ENCODE measurements around the gene RAPGEF4. TPM values are rescaled to one million over a fixed set of nuclear protein-coding genes. Genes with fewer than 3 reads are reported as not detected.

RAPGEF4 gene
- total RNA-seq, 1 experiment from 2014 or later: 0.59 TPM

DNA sequence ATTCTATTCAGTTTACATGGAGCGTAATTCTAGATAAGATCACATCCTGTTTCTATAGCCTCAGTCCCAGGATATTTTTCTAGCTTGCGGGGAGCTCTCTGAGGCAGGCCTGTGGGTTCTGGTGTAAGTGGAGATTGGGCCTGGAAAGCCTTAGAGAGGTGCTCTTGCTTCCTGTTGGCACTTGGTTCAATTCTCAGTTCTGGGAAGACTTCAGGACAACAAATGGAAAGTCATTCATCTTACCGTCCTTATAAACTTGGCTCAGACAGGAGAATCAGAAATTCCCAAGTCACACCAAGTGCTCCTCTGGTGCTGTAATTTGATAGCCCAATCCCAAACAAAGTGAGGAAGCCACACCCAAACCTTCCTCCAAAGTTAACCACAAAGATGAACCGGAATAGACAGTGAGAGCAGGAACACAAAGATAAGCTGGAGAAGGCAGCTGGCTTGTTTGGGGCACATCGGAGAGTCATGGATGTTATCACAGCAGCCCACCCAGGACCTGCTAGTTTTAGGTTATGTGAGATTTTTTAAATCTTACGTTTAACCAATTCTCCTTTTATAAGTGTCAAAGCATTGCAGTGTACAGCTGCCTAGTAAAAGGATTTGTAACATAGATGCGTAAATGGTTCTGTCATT is 195.7 kb downstream of the RAPGEF4 start:
- peak; percentile 53 for ATAC-seq
- H3K36me3 ChIP-seq (ENCODE audit: control insufficient read depth in 1 of 2, insufficient read depth in 2 of 2, low read length in 2 of 2): no peaks in the 10 kb centered on the region
- no peak overlapping the region for H3K9ac ChIP-seq (ENCODE audit: low read length)
- no peaks in the 10 kb centered on the region for H3K27me3 ChIP-seq (ENCODE audit: insufficient read depth, low read length)
- intact Hi-C loops (cut with micrococcal nuclease): no loop called here
- ChIA-PET CTCF (interaction anchor here (0.7 to 4.3 kb wide), 11 partner anchors 8 to 221 kb away, joined by 3 to 56 read pairs (median 4); no protein-coding TSS in a partner anchor), RAD21 (ENCODE audit: low non-redundant PET in 1 of 2, low total read pairs in 2 of 2, uncharacterized antibody in 2 of 2, unreplicated experiment in 2 of 2) (interaction anchor here (0.6 to 2.0 kb wide), 4 partner anchors 66 to 119 kb away, joined by 3 to 8 read pairs (median 4); no protein-coding TSS in a partner anchor), POLR2A (no interaction called here)
- no TSS peak for BruUV-seq (replicated peaks)
- no peak overlapping the region for H3K27ac ChIP-seq (ENCODE audit: low read depth, low read length)
- no peak for DNase-seq (ENCODE audit: low read depth, low spot score)
- H2AFZ ChIP-seq (ENCODE audit: low read depth, low read length, poor library complexity, severe bottlenecking): peak overlapping the region; percentile 88
- no peaks in the 10 kb centered on the region for H3K9me3 ChIP-seq (ENCODE audit: control insufficient read depth in 1 of 2, insufficient read depth in 1 of 2, low read depth in 1 of 2, low read length in 2 of 2)
- peak overlapping the region; percentile 29 for H3K4me2 ChIP-seq (ENCODE audit: low read length)
- H4K20me1 ChIP-seq (ENCODE audit: insufficient read depth): no peaks in the 10 kb centered on the region
- no peak overlapping the region for H3K4me3 ChIP-seq (replicated peaks in 1 of 2; ENCODE audit: low read depth in 1 of 2, low read length in 2 of 2)
- H3K4me1 ChIP-seq (ENCODE audit: control insufficient read depth in 1 of 2, insufficient read depth in 2 of 2, low read length in 2 of 2): peaks cover 2 to 6% of the 10 kb centered on the region in 2 experiments; a peak in 3 of 4 replicates
- no peaks in the 10 kb centered on the region for H3K79me2 ChIP-seq (ENCODE audit: insufficient read depth, low read length)
- no peak for TF ChIP-seq POLR2AphosphoS5 (IDR thresholded peaks at IDR 0.05; ENCODE audit: low read depth, low read length)
- TF ChIP-seq, protein P1, sequence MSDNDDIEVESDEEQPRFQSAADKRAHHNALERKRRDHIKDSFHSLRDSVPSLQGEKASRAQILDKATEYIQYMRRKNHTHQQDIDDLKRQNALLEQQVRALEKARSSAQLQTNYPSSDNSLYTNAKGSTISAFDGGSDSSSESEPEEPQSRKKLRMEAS (IDR thresholded peaks at IDR 0.05): no peak
- TF ChIP-seq YY1 (IDR thresholded peaks at IDR 0.05; ENCODE audit: extremely low read depth, insufficient replicate concordance, low read depth, low read length): no peak
- TF ChIP-seq ZFX (IDR thresholded peaks at IDR 0.05): no peak
- TF ChIP-seq, protein P2, sequence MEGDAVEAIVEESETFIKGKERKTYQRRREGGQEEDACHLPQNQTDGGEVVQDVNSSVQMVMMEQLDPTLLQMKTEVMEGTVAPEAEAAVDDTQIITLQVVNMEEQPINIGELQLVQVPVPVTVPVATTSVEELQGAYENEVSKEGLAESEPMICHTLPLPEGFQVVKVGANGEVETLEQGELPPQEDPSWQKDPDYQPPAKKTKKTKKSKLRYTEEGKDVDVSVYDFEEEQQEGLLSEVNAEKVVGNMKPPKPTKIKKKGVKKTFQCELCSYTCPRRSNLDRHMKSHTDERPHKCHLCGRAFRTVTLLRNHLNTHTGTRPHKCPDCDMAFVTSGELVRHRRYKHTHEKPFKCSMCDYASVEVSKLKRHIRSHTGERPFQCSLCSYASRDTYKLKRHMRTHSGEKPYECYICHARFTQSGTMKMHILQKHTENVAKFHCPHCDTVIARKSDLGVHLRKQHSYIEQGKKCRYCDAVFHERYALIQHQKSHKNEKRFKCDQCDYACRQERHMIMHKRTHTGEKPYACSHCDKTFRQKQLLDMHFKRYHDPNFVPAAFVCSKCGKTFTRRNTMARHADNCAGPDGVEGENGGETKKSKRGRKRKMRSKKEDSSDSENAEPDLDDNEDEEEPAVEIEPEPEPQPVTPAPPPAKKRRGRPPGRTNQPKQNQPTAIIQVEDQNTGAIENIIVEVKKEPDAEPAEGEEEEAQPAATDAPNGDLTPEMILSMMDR (IDR thresholded peaks at IDR 0.05 in 2 of 3, conservative IDR thresholded peaks at IDR 0.05 in 1 of 3; ENCODE audit: borderline replicate concordance in 1 of 3, insufficient read depth in 1 of 3, low read depth in 2 of 3, low read length in 2 of 3): no peak
- TF ChIP-seq SIN3A (IDR thresholded peaks at IDR 0.05; ENCODE audit: low read depth): no peak
- no peak for TF ChIP-seq CBX3 (IDR thresholded peaks at IDR 0.05; ENCODE audit: low read depth)
- TF ChIP-seq, protein P3, sequence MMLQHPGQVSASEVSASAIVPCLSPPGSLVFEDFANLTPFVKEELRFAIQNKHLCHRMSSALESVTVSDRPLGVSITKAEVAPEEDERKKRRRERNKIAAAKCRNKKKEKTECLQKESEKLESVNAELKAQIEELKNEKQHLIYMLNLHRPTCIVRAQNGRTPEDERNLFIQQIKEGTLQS (IDR thresholded peaks at IDR 0.05): no peak
- no peak for TF ChIP-seq POLR2A (IDR thresholded peaks at IDR 0.05; ENCODE audit: borderline replicate concordance, extremely low read depth, insufficient read depth, insufficient read length)
- TF ChIP-seq TCF7L2 (IDR thresholded peaks at IDR 0.05; ENCODE audit: borderline replicate concordance, extremely low read depth, insufficient read depth, insufficient read length): no peak
- no peak for TF ChIP-seq FOSL1 (IDR thresholded peaks at IDR 0.05; ENCODE audit: low read depth)
- no peaks in the 10 kb centered on the region for H3K9me2 ChIP-seq (ENCODE audit: insufficient read depth)
